Immature natural killer cell (primary cell): ENCODE results near the gene KLHL3. TPM values are rescaled to one million over a fixed set of nuclear protein-coding genes. Genes with fewer than 3 reads are reported as not detected.
A peak's percentile ranks its signal among the peaks of the same experiment; 100 is the strongest.

ENCODE experiments used
- DNase-seq, 3 donors: peaks; one replicate each; pipeline ENCODE4 v3.0.0; 2022; ENCODE audit warnings: mixed read lengths in 1 of 3
- H3K27ac Mint-ChIP-seq, 6 donors: one replicate each; pipeline ENCODE4 v1.8.0; 2020; ENCODE audit warnings: mixed read lengths in 6 of 6, mild to moderate bottlenecking in 5 of 6, inconsistent platforms in 4 of 6, moderate library complexity in 3 of 6
- H3K27me3 Mint-ChIP-seq, 3 donors: one replicate each; pipeline ENCODE4 v1.8.0; 2020 to 2021; ENCODE audit warnings: low read depth in 3 of 3, mild to moderate bottlenecking in 3 of 3, mixed read lengths in 3 of 3, moderate library complexity in 3 of 3, inconsistent platforms in 1 of 3
- H3K36me3 Mint-ChIP-seq, 3 donors: one replicate each; pipeline ENCODE4 v1.8.0; 2020; ENCODE audit warnings: mixed read lengths in 3 of 3, inconsistent platforms in 2 of 3, mild to moderate bottlenecking in 2 of 3
- H3K4me1 Mint-ChIP-seq, 2 donors: one replicate each; pipeline ENCODE4 v1.8.0; 2020; ENCODE audit warnings: inconsistent platforms in 2 of 2, mild to moderate bottlenecking in 2 of 2, mixed read lengths in 2 of 2, moderate library complexity in 1 of 2
- H3K4me3 Mint-ChIP-seq, 5 donors: one replicate each; pipeline ENCODE4 v1.8.0; 2020; ENCODE audit warnings: mild to moderate bottlenecking in 5 of 5, mixed read lengths in 5 of 5, inconsistent platforms in 3 of 5, moderate library complexity in 3 of 5
- H3K9me3 Mint-ChIP-seq, 6 donors: one replicate each; pipeline ENCODE4 v1.8.0; 2020; ENCODE audit warnings: mild to moderate bottlenecking in 6 of 6, mixed read lengths in 6 of 6, inconsistent platforms in 4 of 6, moderate library complexity in 3 of 6
- polyA plus RNA-seq, 3 donors: library from polyadenylated mRNA; unstranded; fragments of 300-500 nt; fragmentation: Illumina TruSeq; gene quantifications; one replicate each; pipeline ENCODE4 v1.2.3, GENCODE V29; 2021

KLHL3 gene
- polyA plus RNA-seq, 3 donors from 2014 or later: 1.2 to 3.4 TPM; not detected in 1

- H3K9me3 Mint-ChIP-seq: peaks cover 0 to 4% (median 0%) of the 10 kb centered on the region in 6 donors
- no peak overlapping the region for H3K27ac Mint-ChIP-seq
- H3K27me3 Mint-ChIP-seq: peaks cover 0 to 10% (median 5%) of the 10 kb centered on the region in 3 donors
- no peak for DNase-seq
- peaks cover 18 to 21% of the 10 kb centered on the region in 2 donors for H3K4me1 Mint-ChIP-seq
- H3K4me3 Mint-ChIP-seq: no peak overlapping the region
- H3K36me3 Mint-ChIP-seq: no peaks in the 10 kb centered on the region
Measured at GRCh38 chr5:137575847-137576246, 160.0 kb downstream of the KLHL3 start.

- H3K27ac Mint-ChIP-seq: no peak overlapping the region
- DNase-seq: no peak
Measured at GRCh38 chr5:137575211-137575610, 160.7 kb downstream of the KLHL3 start.

GRCh38 chr5:137573376-137573775 lies 162.5 kb downstream of the KLHL3 start:
- Mint-ChIP-seq H3K27me3 (peaks cover 6 to 16% (median 6%) of the 10 kb centered on the region in 3 donors), H3K4me3 (no peak overlapping the region), H3K36me3 (no peaks in the 10 kb centered on the region), H3K9me3 (peaks cover 0 to 6% (median 2%) of the 10 kb centered on the region in 6 donors), H3K27ac (no peak overlapping the region), H3K4me1 (peaks cover 19 to 24% of the 10 kb centered on the region in 2 donors)
- DNase-seq: no peak

More at GRCh38 chr5:137575211-137575610, 160.7 kb downstream of the KLHL3 start:
- Mint-ChIP-seq H3K9me3 (peaks cover 0 to 6% (median 0%) of the 10 kb centered on the region in 6 donors), H3K4me3 (no peak overlapping the region), H3K27me3 (peaks cover 1 to 10% (median 3%) of the 10 kb centered on the region in 3 donors), H3K36me3 (no peaks in the 10 kb centered on the region), H3K4me1 (peaks cover 17 to 21% of the 10 kb centered on the region in 2 donors)

GRCh38 chr5:137572042-137572695 lies 163.7 kb downstream of the KLHL3 start:
- H3K4me3 Mint-ChIP-seq: peak overlapping the region in 1 of 5 donors; percentile 8
- H3K27me3 Mint-ChIP-seq: peaks cover 6 to 16% (median 6%) of the 10 kb centered on the region in 3 donors
- H3K36me3 Mint-ChIP-seq: no peaks in the 10 kb centered on the region
- H3K4me1 Mint-ChIP-seq: peaks cover 19 to 24% of the 10 kb centered on the region in 2 donors
- peaks cover 0 to 6% (median 2%) of the 10 kb centered on the region in 6 donors for H3K9me3 Mint-ChIP-seq
- no peak for DNase-seq
- H3K27ac Mint-ChIP-seq: no peak overlapping the region

- peak overlapping the region in 4 of 6 donors; percentile 37 to 64 (median 50) for H3K27ac Mint-ChIP-seq
Measured at GRCh38 chr5:137570070-137570469, 165.8 kb downstream of the KLHL3 start.

More at GRCh38 chr5:137570070-137570469, 165.8 kb downstream of the KLHL3 start:
- H3K4me3 Mint-ChIP-seq: peak overlapping the region in 1 of 5 donors; percentile 21
- H3K9me3 Mint-ChIP-seq: peaks cover 0 to 6% (median 2%) of the 10 kb centered on the region in 6 donors
- H3K36me3 Mint-ChIP-seq: peaks cover 0 to 5% (median 0%) of the 10 kb centered on the region in 3 donors
- DNase-seq: peak; percentile 30 to 54 (median 31)
- peaks cover 23 to 24% of the 10 kb centered on the region in 2 donors for H3K4me1 Mint-ChIP-seq
- peaks cover 5 to 15% (median 6%) of the 10 kb centered on the region in 3 donors for H3K27me3 Mint-ChIP-seq

Other genes starting within 250 kb of the KLHL3 start
- not detected for gene SPOCK1, start 236.8 kb downstream of the KLHL3 start, polyA plus RNA-seq
- 10 to 100 TPM in 2 of 3 donors, 1 to 10 TPM in 1; 7.1 to 27.1 (median 15.0) TPM for gene HNRNPA0, start 18.3 kb upstream of the KLHL3 start, polyA plus RNA-seq
- under 1 TPM in 1 of 3 donors, not detected in 2; 0.59 TPM for gene MYOT, start 131.8 kb upstream of the KLHL3 start, polyA plus RNA-seq
- under 1 TPM in 2 of 3 donors, not detected in 1; 0.23 to 0.30 TPM for gene PKD2L2, start 153.4 kb upstream of the KLHL3 start, polyA plus RNA-seq